Panc1 (cell line): Measurements from ENCODE around the gene FDXACB1.

Source experiments
- TCF7L2 ChIP-seq: IDR thresholded peaks from 2 replicates; pipeline ENCODE4 v1.6.1; 2011; ENCODE audit warnings: mild to moderate bottlenecking, low read depth, low read length, inconsistent platforms
- TF ChIP-seq, protein P1 (sequence below): fragments of 450-650 bp; IDR thresholded peaks from 2 replicates; pipeline ENCODE4 v1.5.1; 2017; ENCODE audit warnings: mild to moderate bottlenecking

DNA sequence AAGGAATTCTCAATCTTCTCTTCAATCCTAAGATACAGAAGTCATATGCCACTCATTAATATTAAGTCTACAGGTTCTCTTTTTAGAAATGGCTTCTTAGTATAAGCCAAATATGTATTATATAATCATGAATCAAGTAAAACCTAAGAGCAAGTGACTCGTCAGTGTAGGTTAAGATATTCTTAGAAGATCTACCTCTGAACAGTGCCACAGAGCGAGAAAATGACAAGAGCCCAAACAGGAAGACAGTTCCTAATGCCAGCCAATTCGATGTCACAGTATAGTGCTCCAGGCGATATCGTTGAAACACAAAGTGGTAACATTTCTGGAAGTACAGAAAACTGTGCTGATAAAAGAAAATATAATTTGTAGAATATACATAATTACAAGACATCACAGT, 40.9 kb downstream of the FDXACB1 start:
- TF ChIP-seq, protein P1, sequence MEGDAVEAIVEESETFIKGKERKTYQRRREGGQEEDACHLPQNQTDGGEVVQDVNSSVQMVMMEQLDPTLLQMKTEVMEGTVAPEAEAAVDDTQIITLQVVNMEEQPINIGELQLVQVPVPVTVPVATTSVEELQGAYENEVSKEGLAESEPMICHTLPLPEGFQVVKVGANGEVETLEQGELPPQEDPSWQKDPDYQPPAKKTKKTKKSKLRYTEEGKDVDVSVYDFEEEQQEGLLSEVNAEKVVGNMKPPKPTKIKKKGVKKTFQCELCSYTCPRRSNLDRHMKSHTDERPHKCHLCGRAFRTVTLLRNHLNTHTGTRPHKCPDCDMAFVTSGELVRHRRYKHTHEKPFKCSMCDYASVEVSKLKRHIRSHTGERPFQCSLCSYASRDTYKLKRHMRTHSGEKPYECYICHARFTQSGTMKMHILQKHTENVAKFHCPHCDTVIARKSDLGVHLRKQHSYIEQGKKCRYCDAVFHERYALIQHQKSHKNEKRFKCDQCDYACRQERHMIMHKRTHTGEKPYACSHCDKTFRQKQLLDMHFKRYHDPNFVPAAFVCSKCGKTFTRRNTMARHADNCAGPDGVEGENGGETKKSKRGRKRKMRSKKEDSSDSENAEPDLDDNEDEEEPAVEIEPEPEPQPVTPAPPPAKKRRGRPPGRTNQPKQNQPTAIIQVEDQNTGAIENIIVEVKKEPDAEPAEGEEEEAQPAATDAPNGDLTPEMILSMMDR = no peak
- no peak for TF ChIP-seq TCF7L2
